Right ventricle myocardium superior (tissue), 1 donor: ENCODE measurements around the gene ACD. TPM values are rescaled to one million over a fixed set of nuclear protein-coding genes. Genes with fewer than 3 reads are reported as not detected.

Experiments
- ATAC-seq: fragments of 200-7000 bp; cut with Tn5 transposase; one replicate; pipeline ENCODE4 v1.9.1; 2020; ENCODE audit warnings: mild to moderate bottlenecking; ENCODE audit not compliant: poor library complexity
- DNase-seq: peaks from one replicate; pipeline ENCODE4 v3.0.0-alpha.2; 2020
- intact Hi-C: fragments of 100-400 bp; cut with DNase I; formaldehyde crosslinking; loops from one replicate; pipeline ENCODE4 v1.11.2; 2022
- total RNA-seq: library from RNA; stranded (reverse); fragmentation: NEBNext Ultra II Directional; extraction: Animal tissue kit (Norgen Biotek cat#: 25700); gene quantifications from one replicate; pipeline ENCODE4 v1.2.1, GENCODE V29; 2021
- donor health status: DM: no; HTN: yes; CAD: no; lungs with severe emphysema.

Gene ACD
- total RNA-seq, 1 donor from 2014 or later, result 7.1 TPM

GRCh38 chr16:67677712-67678111 is 17.7 kb upstream of the ACD start:
- no peak for ATAC-seq
- no peak for DNase-seq
- intact Hi-C loops, result loop anchor here (10.0 kb wide), 1 partner anchor 127 kb away; the partner anchor contains the start of genes RANBP10 and TSNAXIP1

DNA sequence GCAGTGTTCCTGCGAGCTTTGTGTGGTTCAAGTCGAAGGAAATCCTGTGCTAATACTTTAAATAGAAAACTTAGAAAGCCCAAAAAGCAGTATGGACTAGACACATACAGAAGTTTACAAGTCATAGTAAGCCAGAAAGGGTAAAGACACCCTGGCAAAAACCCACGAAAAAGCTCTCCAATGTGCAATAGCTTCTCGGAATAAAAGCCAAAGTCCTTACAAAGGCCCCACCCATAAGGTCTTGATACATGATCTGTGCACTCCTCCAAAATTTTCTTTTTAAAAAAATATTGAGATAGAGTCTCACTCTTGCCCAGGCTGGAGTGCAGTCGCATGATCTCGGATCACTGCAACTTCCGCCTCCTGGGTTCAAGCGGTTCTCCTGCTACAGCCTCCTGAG is 16.9 kb upstream of the ACD start:
- ATAC-seq (no peak), DNase-seq (no peak)
- intact Hi-C loops, result loop anchor here (10.0 kb wide), 1 partner anchor 128 kb away; the partner anchor contains the start of genes RANBP10 and TSNAXIP1

DNA sequence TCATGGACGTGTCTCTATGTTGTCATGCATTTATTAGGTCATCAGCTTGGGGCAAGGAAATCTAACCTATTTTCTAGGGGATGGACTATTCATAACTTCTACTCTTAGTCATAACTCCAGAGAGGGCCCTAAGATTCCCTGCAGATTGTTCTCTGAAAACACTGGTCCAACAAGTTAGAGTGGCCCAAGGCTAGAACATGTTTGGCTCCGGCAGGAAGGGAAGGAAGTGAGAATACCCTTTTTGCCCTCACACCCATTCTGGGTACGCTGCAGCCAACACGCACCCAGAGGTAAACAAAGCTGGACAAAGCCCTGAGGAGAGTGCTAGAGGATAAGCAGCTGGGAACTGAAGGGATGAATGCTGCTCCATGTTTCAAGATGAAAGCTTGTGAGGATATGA is 16.5 kb upstream of the ACD start:
- no peak for DNase-seq
- intact Hi-C loops, result loop anchor here (10.0 kb wide), 1 partner anchor 128 kb away; the partner anchor contains the start of genes RANBP10 and TSNAXIP1

GRCh38 chr16:67675999-67676398 is 15.9 kb upstream of the ACD start:
- no peak for DNase-seq
- no peak for ATAC-seq
- intact Hi-C loops, result loop anchor here (10.0 kb wide), 1 partner anchor 129 kb away; the partner anchor contains the start of genes RANBP10 and TSNAXIP1

More for the DNA sequence above, 16.5 kb upstream of the ACD start:
- no peak for ATAC-seq

- DNase-seq (no peak), ATAC-seq (no peak)
- intact Hi-C loops, result loop anchor here (10.0 kb wide), 1 partner anchor 129 kb away; the partner anchor contains the start of genes RANBP10 and TSNAXIP1
Measured at GRCh38 chr16:67675579-67675935, 15.5 kb upstream of the ACD start.

DNA sequence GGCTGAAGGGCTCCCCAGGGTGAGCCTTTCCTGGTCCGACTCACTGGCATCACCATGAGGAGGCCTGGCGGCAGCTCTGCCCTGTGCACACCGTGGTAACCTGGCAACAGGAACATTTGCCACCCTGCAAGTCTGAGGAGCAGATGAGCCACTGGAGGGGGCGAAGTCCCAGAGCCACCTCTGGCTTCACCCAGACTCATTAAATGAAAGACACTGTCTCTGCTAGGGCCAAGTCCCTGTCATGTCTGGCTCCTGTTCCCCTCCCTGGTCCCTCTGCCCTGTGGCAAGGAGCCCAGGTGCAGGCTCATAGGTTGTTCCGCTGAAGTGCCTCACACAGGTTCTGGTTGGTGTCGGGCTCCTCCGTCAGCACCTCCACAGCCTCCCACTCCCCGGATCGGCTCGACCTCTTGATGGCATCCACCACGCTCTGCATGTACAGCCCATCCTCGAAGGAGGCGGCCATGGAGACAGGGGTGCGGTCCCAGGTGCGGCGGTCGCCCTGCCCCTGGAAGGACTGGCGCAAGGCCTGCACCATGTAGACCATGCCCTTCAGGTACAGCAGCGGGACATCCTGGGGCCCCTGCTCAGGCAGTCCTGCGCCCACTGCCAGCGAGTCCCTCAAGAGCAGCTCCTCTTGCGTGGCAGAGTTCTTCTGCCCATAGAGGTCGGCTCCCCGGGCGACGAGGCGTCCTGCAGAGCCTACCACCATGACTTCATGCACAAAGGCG is 15.0 kb upstream of the ACD start:
- no peak for ATAC-seq
- intact Hi-C loops, result loop anchor here (10.0 kb wide), 1 partner anchor 130 kb away; the partner anchor contains the start of genes RANBP10 and TSNAXIP1
- no peak for DNase-seq

DNA sequence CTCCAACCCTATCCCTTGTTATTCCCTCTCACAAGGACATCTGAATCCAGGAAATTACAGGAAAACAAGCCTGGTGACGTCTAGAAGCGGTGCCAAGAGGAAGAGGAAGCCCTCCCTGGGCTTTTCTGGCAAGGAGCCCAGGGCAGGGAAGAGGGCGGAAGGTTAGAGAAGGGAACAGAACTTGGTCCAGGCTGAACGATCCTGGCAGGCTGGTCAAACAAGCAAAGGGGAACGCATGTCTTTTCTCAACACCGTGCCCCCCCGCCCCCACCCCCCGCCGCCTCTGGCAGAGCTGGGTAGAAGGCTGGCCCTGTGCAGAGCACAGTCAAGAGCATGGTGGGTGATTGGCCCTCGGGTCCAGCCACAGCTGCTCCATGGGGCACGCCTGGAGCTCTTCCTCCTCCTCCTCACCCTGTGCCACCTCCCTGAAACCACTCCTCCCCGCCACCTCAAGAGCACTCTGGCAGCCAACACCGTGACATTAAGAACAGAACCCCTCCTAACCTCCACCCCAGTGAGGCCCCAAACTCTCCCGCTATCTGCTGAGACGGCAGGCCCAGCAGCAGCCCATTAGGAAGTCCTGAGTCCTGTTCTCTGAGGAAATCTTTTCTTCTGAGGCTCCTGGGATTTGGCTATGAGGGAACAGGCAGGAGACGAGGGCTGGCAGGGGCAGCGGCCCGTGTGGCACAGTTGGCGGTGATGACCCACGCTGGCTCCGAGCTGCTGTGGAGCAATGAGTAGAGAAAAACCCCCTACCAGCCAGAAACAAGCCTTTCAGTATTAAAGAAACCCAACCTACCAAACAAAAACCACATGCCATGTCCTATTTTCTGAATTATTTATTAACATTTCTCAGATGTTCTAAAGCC is 13.9 kb upstream of the ACD start:
- DNase-seq (peak; percentile 80), ATAC-seq (peak; percentile 63)
- intact Hi-C loops, result loop anchor here (10.0 kb wide), 1 partner anchor 131 kb away; the partner anchor contains the start of genes RANBP10 and TSNAXIP1

DNA sequence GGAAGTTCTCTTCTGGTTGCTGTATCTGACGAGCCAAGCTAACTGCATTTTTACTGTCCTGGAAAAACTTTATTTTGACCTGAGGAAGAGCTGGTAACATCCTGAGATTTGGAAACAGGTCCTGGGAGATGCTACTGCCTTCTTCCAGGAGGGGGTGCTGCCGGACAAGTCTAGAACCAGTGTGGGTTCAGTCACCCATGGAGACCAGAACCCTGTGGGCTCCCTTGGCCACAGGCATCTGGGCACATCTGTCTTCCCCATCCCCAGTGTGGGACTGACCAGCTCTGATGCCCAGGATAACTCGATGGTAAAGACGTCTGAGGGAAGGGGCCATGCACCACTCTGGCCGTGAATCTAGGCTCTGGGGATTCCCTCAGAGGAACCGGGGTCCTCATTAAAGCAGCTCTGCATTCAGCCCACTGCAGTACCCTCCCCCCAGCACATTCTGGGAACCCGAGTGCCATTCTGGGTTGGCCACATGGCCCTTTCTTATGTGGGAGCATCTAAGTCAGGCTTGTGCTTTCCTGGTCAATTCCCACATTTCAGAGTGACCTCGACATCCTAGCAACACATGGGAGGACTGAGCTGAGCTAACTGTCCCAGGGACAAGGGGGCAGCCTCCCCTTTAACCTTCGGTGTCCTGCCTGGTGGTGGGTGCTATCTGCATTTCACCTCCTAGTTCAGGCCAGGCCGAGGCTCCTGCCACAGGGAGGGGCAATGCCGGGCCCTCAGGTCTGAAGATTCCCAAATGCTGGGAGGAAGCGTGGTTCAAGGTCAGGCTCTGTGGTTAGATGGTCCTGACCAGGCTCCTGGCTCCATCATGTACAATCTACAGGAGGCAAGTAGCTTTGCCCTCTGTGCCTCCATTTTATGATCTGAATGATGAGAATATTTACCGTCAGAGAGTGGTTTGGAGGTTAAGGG is 12.9 kb upstream of the ACD start:
- ATAC-seq (peak; percentile 54), DNase-seq (peak; percentile 76)
- intact Hi-C loops, result loop anchor here (10.0 kb wide), 1 partner anchor 132 kb away; the partner anchor contains the start of genes RANBP10 and TSNAXIP1

DNA sequence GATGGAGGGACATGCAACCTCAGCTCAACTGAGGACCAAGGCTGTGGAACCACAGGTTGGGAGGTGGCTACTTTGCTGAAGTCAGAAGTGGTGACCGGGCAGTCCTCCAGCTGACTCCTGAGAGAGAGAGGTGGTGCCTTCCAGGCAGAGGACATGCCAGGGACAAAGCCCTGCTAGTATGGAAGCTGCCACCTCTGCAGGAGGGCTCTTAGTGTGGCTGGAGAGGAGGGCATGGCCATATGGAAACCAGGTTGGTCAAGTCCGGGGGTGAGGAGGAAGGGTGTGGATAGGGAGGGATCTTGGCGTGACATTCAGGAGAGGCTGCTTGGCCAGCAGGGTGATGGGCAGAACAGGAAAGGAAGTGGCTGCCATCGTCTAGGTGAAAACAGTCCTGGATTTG is 12.2 kb upstream of the ACD start:
- intact Hi-C loops, result loop anchor here (10.0 kb wide), 1 partner anchor 132 kb away; the partner anchor contains the start of genes RANBP10 and TSNAXIP1
- DNase-seq, result no peak
- ATAC-seq, result no peak

- intact Hi-C loops, result loop anchor here (5.0 to 10.0 kb wide), 2 partner anchors 135 to 147 kb away; partner anchors contain the start of genes RANBP10 and TSNAXIP1
- DNase-seq (no peak), ATAC-seq (no peak)
Measured at GRCh38 chr16:67669499-67670101, 9.5 kb upstream of the ACD start.

DNA sequence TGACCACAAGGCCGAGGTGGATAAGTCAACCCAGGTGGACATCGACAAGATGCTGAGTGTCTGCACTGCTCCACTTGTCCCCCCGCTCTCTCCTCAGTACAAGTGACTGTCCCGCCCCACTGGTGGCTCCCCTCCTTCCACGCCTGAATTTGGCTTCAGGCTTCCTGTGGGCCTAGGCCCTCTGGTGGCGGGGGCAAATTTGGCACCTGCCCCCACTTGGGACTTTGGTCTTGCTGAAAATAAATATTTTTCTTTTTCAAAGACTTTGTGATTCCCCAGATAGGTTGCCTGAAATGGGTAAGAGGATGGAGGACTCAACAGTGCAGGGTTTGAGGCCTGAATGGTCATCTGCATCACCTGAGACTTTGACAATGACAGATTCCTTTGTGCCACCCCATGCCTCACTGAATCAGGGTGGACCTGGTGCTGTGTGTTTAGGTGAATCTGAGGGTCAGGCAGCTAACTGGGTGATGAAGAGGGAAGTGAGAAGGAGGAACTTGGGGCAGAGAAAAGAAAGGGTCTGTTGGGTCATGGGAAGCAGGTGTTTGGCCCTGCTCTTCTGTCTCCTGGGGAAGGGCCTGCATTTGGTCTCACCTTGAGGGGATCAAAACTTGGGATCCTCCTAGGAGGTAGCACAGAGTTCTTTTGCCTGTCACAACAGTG is 8.6 kb upstream of the ACD start:
- intact Hi-C loops, result loop anchor here (5.0 kb wide), 1 partner anchor 146 kb away; no protein-coding TSS in a partner anchor

DNA sequence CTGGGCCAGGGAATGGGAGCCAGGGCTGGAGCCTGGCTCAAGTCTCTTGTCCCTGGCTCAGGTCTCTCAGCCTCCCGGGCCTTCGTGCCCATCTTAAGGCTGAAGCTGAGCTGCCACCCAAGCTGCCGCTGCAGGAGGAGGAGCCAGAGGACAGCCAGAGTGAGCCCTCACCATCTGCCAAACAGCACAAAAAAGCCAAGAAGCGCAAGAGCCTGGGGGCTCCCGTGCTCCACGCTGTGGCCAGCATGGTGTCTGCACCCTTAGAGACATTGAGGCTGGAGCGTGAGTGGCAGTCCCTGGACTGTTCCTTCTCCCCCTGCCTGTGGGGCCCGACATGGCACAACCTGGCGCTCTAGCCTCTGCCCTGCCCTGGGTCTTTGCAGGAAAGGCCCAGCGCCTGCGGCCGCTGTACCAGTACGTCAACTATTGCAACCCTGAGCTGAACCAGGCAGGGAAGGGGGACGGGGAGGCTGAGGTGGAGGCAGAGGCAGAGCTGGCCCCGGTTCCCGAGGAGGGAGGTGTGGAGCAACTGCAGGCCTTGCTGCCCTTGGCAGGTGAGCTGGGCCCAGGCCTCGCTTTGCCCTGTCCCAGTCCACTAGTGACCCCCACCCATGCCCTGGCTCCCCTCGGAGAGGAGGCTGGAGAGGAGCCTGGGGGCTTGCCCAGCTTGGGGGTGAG is 7.9 kb upstream of the ACD start:
- intact Hi-C loops, result loop anchor here (5.0 kb wide), 1 partner anchor 146 kb away; no protein-coding TSS in a partner anchor
- ATAC-seq, result peak; percentile 89
- DNase-seq, result peak; percentile 91

More for the DNA sequence above, 8.6 kb upstream of the ACD start:
- DNase-seq, result no peak
- ATAC-seq, result no peak

DNA sequence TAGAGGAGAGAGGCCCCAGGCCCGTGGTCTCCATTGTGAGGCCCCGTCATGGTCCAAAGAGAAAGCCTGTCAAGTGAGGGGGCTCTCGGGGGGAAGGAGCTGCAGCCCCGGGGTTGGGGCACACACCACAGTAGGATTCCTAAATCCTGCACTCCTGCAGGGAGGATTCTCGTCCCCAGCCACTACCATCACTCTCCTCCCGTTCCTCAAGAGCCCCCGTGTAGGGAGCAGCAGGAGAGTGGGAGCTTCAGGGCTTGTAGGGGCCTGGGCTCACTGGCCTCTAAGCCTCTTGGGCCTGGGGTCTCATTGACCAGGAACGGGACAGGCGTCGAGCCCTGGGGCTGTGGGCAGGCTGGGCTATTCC is 7.4 kb upstream of the ACD start:
- intact Hi-C loops, result loop anchor here (5.0 kb wide), 1 partner anchor 145 kb away; no protein-coding TSS in a partner anchor
- DNase-seq, result no peak
- ATAC-seq, result no peak

GRCh38 chr16:67666559-67667452 is 6.7 kb upstream of the ACD start, which contains the start of the genes C16orf86 and ENKD1:
Gene C16orf86 (plus strand): TSS chr16:67666814. CDS start chr16:67666971, 157 bp downstream.
Gene ENKD1 (minus strand): TSS chr16:67666750. CDS start chr16:67666442, 308 bp downstream.
- DNase-seq (peak; percentile 92), ATAC-seq (peak; percentile 86)
- intact Hi-C loops, result loop anchor here (5.0 kb wide), 1 partner anchor 145 kb away; no protein-coding TSS in a partner anchor

- intact Hi-C loops, result loop anchor here (5.0 kb wide), 1 partner anchor 144 kb away; no protein-coding TSS in a partner anchor
- ATAC-seq, result peak; percentile 6
- peak; percentile 63 for DNase-seq
Measured at GRCh38 chr16:67666032-67666551, 6.0 kb upstream of the ACD start.
